OCI-LY7 (cell line): Measurements from ENCODE around the gene MACROD1. TPM values are rescaled to one million over a fixed set of nuclear protein-coding genes. Genes with fewer than 3 reads are reported as not detected.

Experiments used
- BruUV-seq: library from RNA; stranded (reverse); fragments of 400-500 nt; replicated peaks from 2 replicates; lab custom pipeline; 2021; lab: Mats Ljungman, UMichigan
- CTCF ChIA-PET: fragments of 300-600 bp; sonication (Branson Sonifier 250); formaldehyde crosslinking; loops from one replicate; lab custom pipeline; 2022; ENCODE audit warnings: antibody characterized with exemption; ENCODE audit not compliant: unreplicated experiment; lab: Charles Lee
- POLR2A ChIA-PET: fragments of 300-600 bp; sonication (Branson Sonifier 250); formaldehyde crosslinking; loops from one replicate; lab custom pipeline; 2022; ENCODE audit warnings: antibody characterized with exemption; lab: Charles Lee
- DNase-seq: peaks from one replicate; pipeline ENCODE4 v3.0.0-alpha.2; 2015; ENCODE audit warnings: low spot score
- H2AFZ ChIP-seq: fragments of 200-600 bp; sonication (generic), shearing (Covaris generic); 2 replicates; pipeline ENCODE4 v1.6.1; 2014; ENCODE audit warnings: mild to moderate bottlenecking, antibody characterized with exemption, low read length, moderate library complexity
- H3K27ac ChIP-seq: fragments of 200-600 bp; sonication (generic); 2 replicates; pipeline ENCODE4 v1.5.1; 2014; ENCODE audit warnings: mixed run types, low read depth, mild to moderate bottlenecking, moderate library complexity, low read length, inconsistent platforms; ENCODE audit not compliant: poor library complexity, severe bottlenecking
- H3K36me3 ChIP-seq: fragments of 200-600 bp; sonication (generic); 2 replicates; pipeline ENCODE4 v1.6.1; 2014; ENCODE audit warnings: mild to moderate bottlenecking, antibody characterized with exemption, low read length, moderate library complexity, mixed read lengths; ENCODE audit not compliant: insufficient read depth
- H3K4me1 ChIP-seq: fragments of 200-600 bp; sonication (generic); 2 replicates; pipeline ENCODE4 v1.5.1; 2014; ENCODE audit warnings: mild to moderate bottlenecking, low read length; ENCODE audit not compliant: insufficient read depth, poor library complexity, severe bottlenecking
- H3K4me2 ChIP-seq: fragments of 200-600 bp; sonication (generic); 2 replicates; pipeline ENCODE4 v1.6.1; 2014; ENCODE audit warnings: mild to moderate bottlenecking, low read length
- H3K4me3 ChIP-seq: fragments of 200-600 bp; sonication (generic); 2 replicates; pipeline ENCODE4 v1.5.1; 2014; ENCODE audit warnings: mild to moderate bottlenecking, low read depth, low read length; ENCODE audit not compliant: poor library complexity, severe bottlenecking
- H3K79me2 ChIP-seq: fragments of 200-600 bp; sonication (generic); 2 replicates; pipeline ENCODE4 v1.6.1; 2016; ENCODE audit warnings: low read depth, mild to moderate bottlenecking, low read length, moderate library complexity, mixed read lengths; ENCODE audit not compliant: insufficient read depth
- H3K9me2 ChIP-seq: fragments of 200-600 bp; sonication (generic); 2 replicates; pipeline ENCODE4 v1.6.1; 2016; ENCODE audit warnings: mild to moderate bottlenecking, low read length, mixed read lengths; ENCODE audit not compliant: insufficient read depth
- H3K9me3 ChIP-seq: fragments of 200-600 bp; sonication (generic); 2 replicates; pipeline ENCODE4 v1.6.1; 2014; ENCODE audit warnings: mild to moderate bottlenecking, mixed run types, low read length, mixed read lengths
- H4K20me1 ChIP-seq: fragments of 200-600 bp; sonication (generic); 2 replicates; pipeline ENCODE4 v1.6.1; 2014; ENCODE audit warnings: mild to moderate bottlenecking, antibody characterized with exemption, low read length, moderate library complexity, mixed read lengths; ENCODE audit not compliant: insufficient read depth
- CTCF ChIP-seq: fragments of 200-600 bp; sonication (generic); conservative IDR thresholded peaks from 2 replicates; pipeline ENCODE4 v1.5.1; 2014; ENCODE audit warnings: mild to moderate bottlenecking, antibody characterized with exemption, low read length, moderate library complexity, mixed read lengths
- EZH2phosphoT487 ChIP-seq: fragments of 200-600 bp; sonication (generic); IDR thresholded peaks from 2 replicates; pipeline ENCODE4 v1.6.1; 2018; ENCODE audit warnings: low read depth, borderline replicate concordance, mild to moderate bottlenecking, mixed run types, antibody characterized with exemption, low read length, moderate library complexity, mixed read lengths
- intact Hi-C: fragments of 100-400 bp; cut with micrococcal nuclease; formaldehyde crosslinking; loops from one replicate; pipeline ENCODE4 v1.10.0; 2022; ENCODE audit not compliant: unreplicated experiment
- total RNA-seq, 2 experiments: library from RNA; depleted of rRNA in 1 of 2; stranded (reverse); fragments of >200 nt in 1 of 2; shearing (Covaris generic) in 1 of 2; gene quantifications; 2 replicates each; pipeline ENCODE4 v1.2.3, GENCODE V29; 2014 to 2022

The MACROD1 gene
- total RNA-seq, 2 experiments from 2014 or later = 14.7 to 25.4 TPM

- Histone ChIP-seq H3K27ac (no peak overlapping the region), H3K4me1 (no peaks in the 10 kb centered on the region), H3K79me2 (no peaks in the 10 kb centered on the region), H3K4me2 (no peak overlapping the region), H2AFZ (no peak overlapping the region), H3K9me3 (no peaks in the 10 kb centered on the region), H3K4me3 (no peak overlapping the region), H3K36me3 (no peaks in the 10 kb centered on the region), H4K20me1 (no peaks in the 10 kb centered on the region), H3K9me2 (no peaks in the 10 kb centered on the region)
- TF ChIP-seq CTCF (no peak), EZH2phosphoT487 (no peak)
- DNase-seq = no peak
- no TSS peak for BruUV-seq
- ChIA-PET CTCF (no interaction called here), POLR2A (interaction anchor here (1.3 kb wide), 1 partner anchor 10 kb away, joined by 4 read pairs; no protein-coding TSS in a partner anchor)
- intact Hi-C loops = no loop called here
Observed at GRCh38 chr11:64034411-64034811, 131.5 kb downstream of the MACROD1 start.

- Histone ChIP-seq H4K20me1 (no peaks in the 10 kb centered on the region), H2AFZ (no peak overlapping the region), H3K4me1 (peaks cover 15% of the 10 kb centered on the region), H3K9me2 (no peaks in the 10 kb centered on the region), H3K9me3 (no peaks in the 10 kb centered on the region), H3K27ac (no peak overlapping the region), H3K4me3 (no peak overlapping the region), H3K79me2 (no peaks in the 10 kb centered on the region), H3K4me2 (no peak overlapping the region), H3K36me3 (no peaks in the 10 kb centered on the region)
- CTCF ChIA-PET = no interaction called here
- intact Hi-C loops = no loop called here
- POLR2A ChIA-PET = no interaction called here
- BruUV-seq = no TSS peak
- TF ChIP-seq CTCF (no peak), EZH2phosphoT487 (no peak)
- DNase-seq = no peak
Observed at GRCh38 chr11:64032050-64032449, 133.9 kb downstream of the MACROD1 start.

GRCh38 chr11:64031001-64031400 is 134.9 kb downstream of the MACROD1 start:
- peaks cover 15% of the 10 kb centered on the region for H3K4me1 ChIP-seq
- no peak overlapping the region for H3K4me2 ChIP-seq
- no peak overlapping the region for H3K4me3 ChIP-seq
- CTCF ChIA-PET = no interaction called here
- H3K9me3 ChIP-seq = no peaks in the 10 kb centered on the region
- intact Hi-C loops = no loop called here
- no peak for TF ChIP-seq EZH2phosphoT487
- TF ChIP-seq CTCF = no peak
- no peak for DNase-seq
- no TSS peak for BruUV-seq
- H3K27ac ChIP-seq = no peak overlapping the region
- no peaks in the 10 kb centered on the region for H3K79me2 ChIP-seq
- no peak overlapping the region for H2AFZ ChIP-seq
- POLR2A ChIA-PET = interaction anchor here (0.6 to 1.3 kb wide), 2 partner anchors 8 to 122 kb away, joined by 3 read pairs; no protein-coding TSS in a partner anchor
- no peaks in the 10 kb centered on the region for H3K9me2 ChIP-seq
- no peaks in the 10 kb centered on the region for H4K20me1 ChIP-seq
- H3K36me3 ChIP-seq = no peaks in the 10 kb centered on the region
